Esophagus squamous epithelium (tissue), 4 donors: ENCODE results near the gene CD37.

Source experiments
- CTCF ChIP-seq, 6 experiments: fragments of 450-650 bp in 4 of 6; fragments of 200-600 bp in 2 of 6; sonication (generic) in 2 of 6; IDR thresholded peaks; one replicate each; pipeline ENCODE4 v1.5.1; 2016 to 2019; ENCODE audit warnings: antibody characterized with exemption in 6 of 6, mild to moderate bottlenecking in 4 of 6, moderate library complexity in 4 of 6
- POLR2A ChIP-seq, 4 donors: fragments of 450-650 bp; IDR thresholded peaks; one replicate each; pipeline ENCODE4 v1.6.1; 2017; ENCODE audit warnings: antibody characterized with exemption in 4 of 4, mild to moderate bottlenecking in 4 of 4, moderate library complexity in 3 of 4

DNA sequence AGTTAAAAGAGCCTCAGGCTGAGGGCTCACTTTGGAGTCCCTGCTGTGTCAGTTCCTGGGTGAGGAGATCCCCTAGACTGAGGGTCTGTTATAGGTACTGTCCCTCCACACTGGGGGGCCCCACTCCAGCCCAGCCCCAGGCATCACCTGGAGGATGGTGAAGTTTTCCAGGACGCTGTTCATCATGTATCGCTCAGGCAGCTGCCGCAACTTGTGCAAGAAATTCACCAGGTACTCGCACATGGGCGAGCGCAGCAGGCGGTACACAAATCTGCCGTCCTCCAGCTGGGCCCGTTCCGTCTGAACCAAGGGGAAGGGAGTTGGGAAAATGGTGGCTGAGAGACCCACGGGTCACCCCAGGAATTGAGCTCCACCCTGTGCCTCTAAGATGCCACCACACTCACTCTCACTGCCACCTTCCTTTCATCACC lies 7.1 kb downstream of the CD37 start:
- TF ChIP-seq CTCF (IDR thresholded peaks at IDR 0.05) (no peak), POLR2A (IDR thresholded peaks at IDR 0.05) (no peak)
